Spleen (tissue), 7 donors: ENCODE data around the gene ELP4.

Experiments
- POLR2A ChIP-seq, 3 donors: fragments of 450-650 bp; IDR thresholded peaks; one replicate each; pipeline ENCODE4 v1.5.1; 2017; ENCODE audit warnings: antibody characterized with exemption in 3 of 3, mild to moderate bottlenecking in 1 of 3
- TF ChIP-seq, protein P1 (sequence below), 11 experiments: fragments of 200-600 bp in 7 of 11; fragments of 450-650 bp in 4 of 11; sonication (generic) in 4 of 11; IDR thresholded peaks in 8 of 11; conservative IDR thresholded peaks in 3 of 11; 1 replicate in 7 of 11; 2 replicates in 4 of 11; pipeline versions ENCODE4 v1.4.0 to v1.8.0; 2016 to 2021; ENCODE audit warnings: antibody characterized with exemption in 11 of 11, inconsistent platforms in 4 of 11, mild to moderate bottlenecking in 1 of 11
- donor health status: DM: no; HTN: no; CAD: no; lungs with moderate emphysema.
- donor health status: DM: no; HTN: no; CAD: no.
- donor health status: DM: no; HTN: no; CAD: no.

- TF ChIP-seq, protein P1, sequence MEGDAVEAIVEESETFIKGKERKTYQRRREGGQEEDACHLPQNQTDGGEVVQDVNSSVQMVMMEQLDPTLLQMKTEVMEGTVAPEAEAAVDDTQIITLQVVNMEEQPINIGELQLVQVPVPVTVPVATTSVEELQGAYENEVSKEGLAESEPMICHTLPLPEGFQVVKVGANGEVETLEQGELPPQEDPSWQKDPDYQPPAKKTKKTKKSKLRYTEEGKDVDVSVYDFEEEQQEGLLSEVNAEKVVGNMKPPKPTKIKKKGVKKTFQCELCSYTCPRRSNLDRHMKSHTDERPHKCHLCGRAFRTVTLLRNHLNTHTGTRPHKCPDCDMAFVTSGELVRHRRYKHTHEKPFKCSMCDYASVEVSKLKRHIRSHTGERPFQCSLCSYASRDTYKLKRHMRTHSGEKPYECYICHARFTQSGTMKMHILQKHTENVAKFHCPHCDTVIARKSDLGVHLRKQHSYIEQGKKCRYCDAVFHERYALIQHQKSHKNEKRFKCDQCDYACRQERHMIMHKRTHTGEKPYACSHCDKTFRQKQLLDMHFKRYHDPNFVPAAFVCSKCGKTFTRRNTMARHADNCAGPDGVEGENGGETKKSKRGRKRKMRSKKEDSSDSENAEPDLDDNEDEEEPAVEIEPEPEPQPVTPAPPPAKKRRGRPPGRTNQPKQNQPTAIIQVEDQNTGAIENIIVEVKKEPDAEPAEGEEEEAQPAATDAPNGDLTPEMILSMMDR (IDR thresholded peaks at IDR 0.05 in 8 of 11, conservative IDR thresholded peaks at IDR 0.05 in 3 of 11), result no peak
- TF ChIP-seq POLR2A (IDR thresholded peaks at IDR 0.05), result no peak
Observed at GRCh38 chr11:31783252-31783651, 273.7 kb downstream of the ELP4 start.
